ENCODE measurements around the gene DCXR. TPM values are rescaled to one million over a fixed set of nuclear protein-coding genes. Genes with fewer than 3 reads are reported as not detected.

The DCXR gene
- total RNA-seq, 6 experiments from 2014 or later, result 73.4 to 100 (median 84.8) TPM

- H3K4me3 Mint-ChIP-seq, result no peak overlapping the region
- no peak for DNase-seq
- H3K36me3 Mint-ChIP-seq (ENCODE audit: low read depth), result peaks cover 4% of the 10 kb centered on the region; the same call in 1 of the 2 replicates
Observed at GRCh38 chr17:82058855-82059249, 21.4 kb upstream of the DCXR start.

GRCh38 chr17:82058230-82058854 is 20.8 kb upstream of the DCXR start:
- Mint-ChIP-seq H3K27ac (no peak overlapping the region), H3K36me3 (ENCODE audit: low read depth) (peaks cover 4% of the 10 kb centered on the region; the same call in 1 of the 2 replicates), H3K4me1 (ENCODE audit: low read depth) (peaks cover 2% of the 10 kb centered on the region; the same call in 1 of the 2 replicates), H3K4me3 (no peak overlapping the region), H3K9me3 (no peaks in the 10 kb centered on the region), H3K27me3 (ENCODE audit: insufficient read depth) (peaks cover 5% of the 10 kb centered on the region; the same call in 1 of the 2 replicates)
- no peak for TF ChIP-seq CTCF (IDR thresholded peaks at IDR 0.05)
- DNase-seq, result no peak

More at GRCh38 chr17:82058855-82059249, 21.4 kb upstream of the DCXR start:
- Mint-ChIP-seq H3K9me3 (no peaks in the 10 kb centered on the region), H3K27ac (no peak overlapping the region), H3K4me1 (ENCODE audit: low read depth) (no peaks in the 10 kb centered on the region), H3K27me3 (ENCODE audit: insufficient read depth) (peaks cover 5% of the 10 kb centered on the region; the same call in 1 of the 2 replicates)
- no peak for TF ChIP-seq CTCF (IDR thresholded peaks at IDR 0.05)

- no peak for TF ChIP-seq CTCF (IDR thresholded peaks at IDR 0.05)
- DNase-seq, result no peak
- no peak overlapping the region for H3K27ac Mint-ChIP-seq
- no peaks in the 10 kb centered on the region for H3K9me3 Mint-ChIP-seq
- H3K4me3 Mint-ChIP-seq, result no peak overlapping the region
- H3K36me3 Mint-ChIP-seq (ENCODE audit: low read depth), result peaks cover 4% of the 10 kb centered on the region; the same call in 1 of the 2 replicates
- H3K4me1 Mint-ChIP-seq (ENCODE audit: low read depth), result peaks cover 10% of the 10 kb centered on the region; the same call in 1 of the 2 replicates
- peaks cover 5% of the 10 kb centered on the region; the same call in 1 of the 2 replicates for H3K27me3 Mint-ChIP-seq (ENCODE audit: insufficient read depth)
Observed at GRCh38 chr17:82056729-82057621, 19.5 kb upstream of the DCXR start.

GRCh38 chr17:82055965-82056728 is 18.6 kb upstream of the DCXR start:
- Mint-ChIP-seq H3K4me3 (no peak overlapping the region), H3K27ac (no peak overlapping the region), H3K9me3 (no peaks in the 10 kb centered on the region), H3K36me3 (ENCODE audit: low read depth) (peaks cover 4% of the 10 kb centered on the region; the same call in 1 of the 2 replicates), H3K27me3 (ENCODE audit: insufficient read depth) (peaks cover 5% of the 10 kb centered on the region; the same call in 1 of the 2 replicates), H3K4me1 (ENCODE audit: low read depth) (peaks cover 10% of the 10 kb centered on the region; the same call in 1 of the 2 replicates)
- no peak for TF ChIP-seq CTCF (IDR thresholded peaks at IDR 0.05)
- no peak for DNase-seq
